ENCODE results near the gene NME4. TPM values are rescaled to one million over a fixed set of nuclear protein-coding genes. Genes with fewer than 3 reads are reported as not detected.

The NME4 gene
- total RNA-seq, 1 experiment from 2014 or later = 159 TPM

GRCh38 chr16:359067-359763 is 37.8 kb upstream of the NME4 start:
- H3K9me3 ChIP-seq (ENCODE audit: insufficient read depth, low read depth) = no peaks in the 10 kb centered on the region
- CTCF ChIA-PET = no interaction called here
- DNase-seq = no peak
- H3K79me2 ChIP-seq (ENCODE audit: low read depth) = no peaks in the 10 kb centered on the region
- no peak overlapping the region for H2AFZ ChIP-seq
- POLR2A ChIA-PET (ENCODE audit: unreplicated experiment) = no interaction called here
- H3K4me2 ChIP-seq = no peak overlapping the region
- 0 out of 2 replicates have a peak, but pooled peaks cover 3% of the 10 kb centered on the region for H3F3A ChIP-seq (ENCODE audit: insufficient read depth, low read depth)
- H4K20me1 ChIP-seq (ENCODE audit: insufficient read depth) = no peaks in the 10 kb centered on the region
- H3K27ac ChIP-seq = no peak overlapping the region
- H3K4me3 ChIP-seq = no peak overlapping the region
- no peaks in the 10 kb centered on the region for H3K36me3 ChIP-seq (ENCODE audit: low read depth)
- intact Hi-C loops (cut with micrococcal nuclease; ENCODE audit: unreplicated experiment) = no loop called here
- no TSS peak for BruUV-seq (replicated peaks)
- peaks cover 6% of the 10 kb centered on the region; the same call in 1 of the 2 replicates for H3K27me3 ChIP-seq (ENCODE audit: insufficient read depth, low read depth)
- H3K4me1 ChIP-seq (replicated peaks; ENCODE audit: insufficient read depth) = no peaks in the 10 kb centered on the region
- TF ChIP-seq EZH2 (IDR thresholded peaks at IDR 0.05; ENCODE audit: low read depth) = no peak
- no peak for TF ChIP-seq CTCF (conservative IDR thresholded peaks at IDR 0.05)
- H3K9me2 ChIP-seq (ENCODE audit: insufficient read depth) = no peaks in the 10 kb centered on the region

DNA sequence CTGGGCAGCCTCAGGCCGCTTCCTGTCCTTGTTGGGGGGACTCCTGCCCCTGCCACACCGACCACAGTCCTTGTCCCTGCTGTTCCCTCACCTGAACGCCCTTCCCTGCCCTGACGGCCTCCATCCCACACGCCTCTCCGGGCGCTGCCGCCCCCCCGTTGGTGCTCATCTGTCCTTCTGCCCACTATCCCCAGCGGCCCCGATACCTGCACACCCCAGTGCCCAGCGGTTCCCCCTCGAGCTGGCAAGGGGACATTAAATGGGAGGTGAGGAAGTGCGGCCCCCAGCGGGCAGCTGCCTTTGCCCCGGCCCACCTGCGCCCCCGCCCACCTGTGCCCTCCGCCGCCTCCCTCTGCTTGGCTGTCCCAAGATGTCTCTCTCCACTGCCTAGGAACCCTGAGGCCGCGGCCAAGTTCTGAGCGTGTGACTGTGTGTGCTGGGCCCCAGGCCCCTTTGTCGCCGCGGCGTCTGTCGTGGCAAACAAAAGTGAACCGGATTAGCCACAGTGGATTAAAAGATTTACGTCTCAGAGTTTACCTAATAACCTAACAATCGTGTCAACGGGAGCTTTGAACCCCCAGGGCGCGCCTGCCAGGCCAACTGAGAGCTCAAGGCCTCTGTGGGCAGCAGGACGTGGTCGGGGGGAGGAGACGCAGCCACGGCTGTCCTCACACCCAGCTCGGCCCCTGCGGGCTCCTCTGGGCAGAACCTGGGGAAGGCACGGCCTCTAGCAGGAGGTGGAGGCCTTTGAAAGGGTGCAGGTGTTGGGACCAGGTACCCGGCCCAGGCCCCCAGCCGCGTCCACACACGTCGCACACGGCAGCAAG is 36.9 kb upstream of the NME4 start:
- Histone ChIP-seq H4K20me1 (ENCODE audit: insufficient read depth) (no peaks in the 10 kb centered on the region), H3K27me3 (ENCODE audit: insufficient read depth, low read depth) (peaks cover 6% of the 10 kb centered on the region; the same call in 1 of the 2 replicates), H3K4me2 (no peak overlapping the region), H3K27ac (no peak overlapping the region), H3K9me2 (ENCODE audit: insufficient read depth) (no peaks in the 10 kb centered on the region), H3K79me2 (ENCODE audit: low read depth) (no peaks in the 10 kb centered on the region), H2AFZ (no peak overlapping the region), H3K4me1 (replicated peaks; ENCODE audit: insufficient read depth) (no peaks in the 10 kb centered on the region), H3K4me3 (no peak overlapping the region), H3K36me3 (ENCODE audit: low read depth) (no peaks in the 10 kb centered on the region), H3F3A (ENCODE audit: insufficient read depth, low read depth) (0 out of 2 replicates have a peak, but pooled peaks cover 5% of the 10 kb centered on the region), H3K9me3 (ENCODE audit: insufficient read depth, low read depth) (no peaks in the 10 kb centered on the region)
- intact Hi-C loops (cut with micrococcal nuclease; ENCODE audit: unreplicated experiment) = no loop called here
- POLR2A ChIA-PET (ENCODE audit: unreplicated experiment) = no interaction called here
- CTCF ChIA-PET = no interaction called here
- TF ChIP-seq CTCF (conservative IDR thresholded peaks at IDR 0.05) = no peak
- TF ChIP-seq EZH2 (IDR thresholded peaks at IDR 0.05; ENCODE audit: low read depth) = no peak
- no TSS peak for BruUV-seq (replicated peaks)
- no peak for DNase-seq

GRCh38 chr16:360698-361336 is 36.2 kb upstream of the NME4 start:
- Histone ChIP-seq H3F3A (ENCODE audit: insufficient read depth, low read depth) (0 out of 2 replicates have a peak, but pooled peaks cover 5% of the 10 kb centered on the region), H2AFZ (no peak overlapping the region), H3K79me2 (ENCODE audit: low read depth) (no peaks in the 10 kb centered on the region), H3K27me3 (ENCODE audit: insufficient read depth, low read depth) (peaks cover 6% of the 10 kb centered on the region; the same call in 1 of the 2 replicates), H3K9me3 (ENCODE audit: insufficient read depth, low read depth) (no peaks in the 10 kb centered on the region), H3K27ac (no peak overlapping the region), H3K9me2 (ENCODE audit: insufficient read depth) (no peaks in the 10 kb centered on the region), H3K4me2 (no peak overlapping the region), H3K4me1 (replicated peaks; ENCODE audit: insufficient read depth) (no peaks in the 10 kb centered on the region), H3K4me3 (no peak overlapping the region), H3K36me3 (ENCODE audit: low read depth) (no peaks in the 10 kb centered on the region), H4K20me1 (ENCODE audit: insufficient read depth) (no peaks in the 10 kb centered on the region)
- DNase-seq = no peak
- TF ChIP-seq CTCF (conservative IDR thresholded peaks at IDR 0.05) = no peak
- TF ChIP-seq EZH2 (IDR thresholded peaks at IDR 0.05; ENCODE audit: low read depth) = no peak
- BruUV-seq (replicated peaks) = no TSS peak
- ChIA-PET POLR2A (ENCODE audit: unreplicated experiment) (no interaction called here), CTCF (interaction anchor here (2.0 kb wide), 1 partner anchor 254 kb away, joined by 10 read pairs; no protein-coding TSS in a partner anchor)
- intact Hi-C loops (cut with micrococcal nuclease; ENCODE audit: unreplicated experiment) = no loop called here

All from PC-9 (cell line).